HG02571 (cell line): ENCODE measurements around the gene EEFSEC.

ENCODE experiments used
- ATAC-seq: cut with Tn5 transposase; IDR thresholded peaks from one replicate; pipeline ENCODE4 v1.9.1; 2021; ENCODE audit warnings: mild to moderate bottlenecking, moderate library complexity; ENCODE audit not compliant: unreplicated experiment

Gene EEFSEC

DNA sequence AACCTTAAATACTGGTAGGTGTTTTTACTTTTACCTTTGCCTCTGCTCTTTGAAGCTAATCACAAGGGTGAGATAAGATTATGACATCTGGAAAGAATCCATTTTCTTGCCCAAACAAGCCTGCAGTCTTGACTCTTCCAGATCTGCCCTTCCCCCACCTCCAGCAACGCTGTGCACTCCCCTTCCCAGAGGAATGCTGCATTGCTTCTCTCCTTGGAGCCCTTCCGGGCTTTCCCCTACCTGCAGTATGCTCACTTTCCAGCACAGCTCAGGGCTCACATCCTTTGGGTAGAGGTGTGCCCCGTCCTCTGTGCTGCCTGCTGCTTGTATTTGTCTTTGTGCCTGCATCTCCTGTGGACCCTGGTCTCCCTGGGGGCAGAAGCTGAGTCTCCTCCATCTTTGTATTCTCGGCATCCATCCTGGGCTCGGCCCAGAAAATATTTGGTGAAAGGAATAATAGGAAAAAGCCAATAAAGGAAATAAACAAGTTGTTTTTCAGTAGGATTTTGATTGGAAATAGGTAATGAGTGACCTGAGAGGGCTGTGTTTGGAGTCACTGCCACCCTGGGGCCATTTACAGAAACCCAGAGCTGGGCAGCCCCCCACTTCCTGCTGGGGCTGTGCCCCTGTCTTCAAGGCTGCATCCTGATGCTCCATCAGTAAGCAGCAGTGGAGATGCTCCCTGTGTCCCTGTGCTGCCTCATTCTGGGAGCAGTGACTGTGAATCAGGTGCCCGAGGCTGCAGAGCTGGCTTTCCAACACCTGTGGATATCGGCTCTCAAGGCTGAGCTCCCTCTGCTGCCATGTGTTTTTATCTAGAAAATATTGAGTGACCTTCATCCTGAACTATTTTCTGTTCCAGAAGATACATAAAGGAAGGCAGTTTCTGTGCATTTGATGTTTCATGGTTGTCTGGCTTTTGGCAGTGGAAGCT lies 117.5 kb downstream of the EEFSEC start:
- no peak for ATAC-seq

- ATAC-seq, result no peak
Measured at GRCh38 chr3:128271536-128272332, 118.5 kb downstream of the EEFSEC start.

- no peak for ATAC-seq
Measured at GRCh38 chr3:128273109-128273840, 120.0 kb downstream of the EEFSEC start.

GRCh38 chr3:128273841-128274573 lies 120.7 kb downstream of the EEFSEC start:
- ATAC-seq, result no peak

- no peak for ATAC-seq
Measured at GRCh38 chr3:128274837-128275236, 121.6 kb downstream of the EEFSEC start.

DNA sequence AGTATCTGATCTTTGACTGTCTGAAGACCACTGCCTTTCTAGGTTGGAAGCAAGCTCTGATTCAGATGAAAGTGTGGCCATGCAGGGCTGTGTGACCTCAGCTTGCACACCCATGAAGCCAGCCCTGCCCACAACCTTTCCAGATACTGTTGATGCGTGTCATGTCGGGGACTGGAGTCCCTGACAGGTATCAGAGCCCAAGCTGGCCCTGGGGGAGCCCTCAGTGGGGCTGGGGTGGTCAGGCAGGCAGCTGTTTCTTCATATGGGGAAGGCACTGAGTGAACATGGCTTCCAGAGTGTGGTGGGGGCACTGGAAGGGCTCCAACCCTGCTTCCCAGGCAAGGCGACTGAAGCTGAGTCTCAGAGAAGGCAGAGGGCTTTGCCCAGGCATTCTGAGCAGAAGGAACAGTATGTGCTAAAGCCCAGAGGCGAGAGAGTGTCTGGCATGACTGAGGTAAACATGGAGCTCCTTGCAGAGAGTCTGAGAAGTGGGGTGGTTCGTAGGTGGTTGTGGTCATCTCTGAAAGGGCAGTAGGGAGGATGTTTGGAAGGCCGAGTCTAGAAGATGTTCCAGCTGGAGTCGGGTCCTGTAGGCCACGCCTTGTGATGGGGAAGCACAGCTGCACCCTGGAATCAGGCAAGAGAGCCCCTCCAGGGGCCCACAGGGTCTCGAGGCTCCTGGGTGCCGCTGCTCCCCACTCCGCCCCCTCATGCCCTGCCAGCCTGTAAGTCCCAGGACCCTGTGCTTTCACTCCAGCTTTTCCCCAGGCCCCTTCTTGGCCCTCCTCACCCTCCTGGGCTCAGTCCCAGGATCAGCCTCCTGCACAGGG lies 122.2 kb downstream of the EEFSEC start:
- no peak for ATAC-seq

DNA sequence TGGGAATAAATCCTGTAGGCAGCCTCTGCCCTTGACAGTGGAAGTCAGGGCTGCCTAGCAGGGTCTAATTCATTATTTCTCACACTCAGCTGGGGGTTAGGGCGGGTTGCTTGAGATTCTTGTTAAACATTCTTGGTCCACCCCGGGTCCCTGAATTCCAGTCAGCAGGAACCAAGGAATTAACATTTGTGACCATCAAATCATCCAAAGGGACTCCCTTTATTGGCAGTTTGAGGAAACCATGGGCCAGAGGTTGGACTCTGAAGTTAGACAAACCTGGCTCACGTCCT lies 122.8 kb downstream of the EEFSEC start:
- ATAC-seq, result no peak

DNA sequence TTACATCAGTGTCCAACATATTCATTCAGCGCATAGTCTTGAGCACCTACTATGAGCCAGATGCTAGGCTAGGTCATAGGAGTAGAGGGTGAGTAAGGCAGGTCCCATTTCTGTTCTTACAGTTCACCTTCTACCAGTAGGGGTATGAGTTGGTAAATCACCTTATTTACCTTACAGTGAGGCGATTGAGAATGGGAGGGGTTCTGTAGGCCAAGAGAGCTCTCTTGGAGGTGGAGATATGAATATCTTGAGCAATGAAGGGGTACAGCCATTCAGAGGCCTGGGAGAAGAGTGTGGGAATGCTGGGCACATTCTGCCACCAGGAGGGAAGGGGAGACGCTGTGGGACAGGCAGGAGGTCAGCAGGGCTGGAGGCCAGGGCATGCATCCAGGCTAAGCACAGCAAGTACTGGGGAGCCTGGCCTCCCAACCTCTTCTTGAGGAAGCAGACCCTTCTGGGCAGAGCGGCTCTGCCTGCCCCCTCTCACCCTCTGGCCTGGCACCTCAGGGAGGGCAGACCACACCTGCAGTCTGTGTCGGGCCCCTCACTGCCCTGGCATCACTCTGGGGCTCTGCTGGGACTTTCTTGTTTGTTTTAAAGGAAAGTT lies 123.4 kb downstream of the EEFSEC start:
- ATAC-seq, result no peak

- no peak for ATAC-seq
Measured at GRCh38 chr3:128277378-128278069, 124.2 kb downstream of the EEFSEC start.

DNA sequence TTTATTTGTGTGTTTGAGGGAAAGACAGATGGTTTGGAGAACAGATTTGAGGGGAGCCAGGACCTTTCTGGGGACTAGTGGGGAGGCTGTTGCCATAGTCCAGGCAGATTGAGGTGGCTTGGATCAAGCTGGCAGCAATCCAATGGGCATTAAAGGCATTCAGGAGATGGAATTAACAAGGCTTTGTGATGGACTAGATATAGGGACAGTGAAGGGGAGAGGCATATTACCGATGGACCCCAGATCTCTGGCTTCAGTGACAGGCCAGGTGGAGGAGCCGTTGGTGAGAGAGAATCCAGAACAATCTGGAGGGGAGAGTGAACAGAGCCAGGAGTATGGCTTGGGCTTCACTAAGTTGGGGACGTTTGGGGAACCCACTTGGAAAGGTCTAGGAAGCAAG lies 124.8 kb downstream of the EEFSEC start:
- ATAC-seq, result no peak

DNA sequence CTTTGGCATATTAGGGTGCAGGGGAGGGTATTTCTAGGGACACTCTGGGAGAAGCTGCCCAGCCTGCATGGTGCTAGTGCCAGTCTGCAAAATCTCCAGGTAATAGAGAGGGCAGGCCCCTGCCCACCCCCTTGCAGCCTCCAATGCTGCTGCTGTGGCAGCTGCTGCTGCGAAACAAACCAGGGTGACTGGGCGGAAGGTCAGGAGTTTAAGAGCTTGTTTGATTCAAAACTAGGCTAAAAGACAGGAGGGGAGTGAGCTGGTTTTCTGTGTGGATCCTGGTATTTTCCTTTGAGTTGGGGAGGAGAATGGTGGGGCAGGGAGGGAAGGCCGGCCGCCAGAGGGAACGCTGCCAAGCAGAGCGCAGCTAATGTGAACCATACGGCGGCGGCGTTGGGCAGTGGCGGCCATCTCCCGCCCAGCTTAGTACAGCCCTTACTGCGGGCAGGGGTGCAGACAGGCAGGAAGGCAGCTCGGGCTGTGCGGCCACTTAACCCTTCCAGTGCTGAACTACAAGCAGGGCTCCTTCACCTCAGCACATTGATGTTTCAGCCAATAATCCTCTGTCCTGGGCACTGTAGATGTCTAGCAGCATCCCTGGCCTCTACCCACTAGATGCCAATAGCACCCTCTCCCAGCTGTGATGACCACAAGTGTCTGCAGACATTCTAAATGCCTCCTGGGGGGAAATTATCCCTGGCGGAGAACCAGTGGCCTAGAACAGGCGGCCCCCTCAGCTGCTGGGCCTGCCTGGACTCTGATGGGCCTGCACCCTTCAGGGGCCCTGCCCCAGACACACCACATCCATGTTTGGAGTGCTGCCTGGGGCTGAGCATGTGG lies 125.7 kb downstream of the EEFSEC start:
- no peak for ATAC-seq

- ATAC-seq, result no peak
Measured at GRCh38 chr3:128279601-128279880, 126.3 kb downstream of the EEFSEC start.

- no peak for ATAC-seq
Measured at GRCh38 chr3:128280481-128281052, 127.3 kb downstream of the EEFSEC start.

DNA sequence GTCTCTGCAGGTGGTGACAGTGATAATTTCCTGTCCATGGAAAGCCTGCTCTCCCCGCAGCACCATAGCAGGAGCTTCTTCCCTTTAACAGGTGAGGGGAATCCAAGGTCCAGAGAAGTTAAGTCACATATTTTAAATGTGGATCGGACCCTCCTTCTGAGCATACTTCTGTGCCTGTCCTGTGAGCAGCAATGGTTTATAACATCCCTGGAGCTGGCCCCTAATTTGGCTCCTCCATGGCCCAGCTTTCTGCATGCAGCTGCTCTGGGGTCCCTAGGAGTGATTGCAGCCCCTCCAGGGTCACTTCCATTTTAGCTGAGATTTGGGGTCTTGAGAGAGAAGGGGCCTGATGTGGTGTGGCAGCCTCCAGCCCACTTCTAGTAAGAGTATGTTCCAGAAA lies 127.8 kb downstream of the EEFSEC start:
- no peak for ATAC-seq

- ATAC-seq, result no peak
Measured at GRCh38 chr3:128281461-128282367, 128.4 kb downstream of the EEFSEC start.

DNA sequence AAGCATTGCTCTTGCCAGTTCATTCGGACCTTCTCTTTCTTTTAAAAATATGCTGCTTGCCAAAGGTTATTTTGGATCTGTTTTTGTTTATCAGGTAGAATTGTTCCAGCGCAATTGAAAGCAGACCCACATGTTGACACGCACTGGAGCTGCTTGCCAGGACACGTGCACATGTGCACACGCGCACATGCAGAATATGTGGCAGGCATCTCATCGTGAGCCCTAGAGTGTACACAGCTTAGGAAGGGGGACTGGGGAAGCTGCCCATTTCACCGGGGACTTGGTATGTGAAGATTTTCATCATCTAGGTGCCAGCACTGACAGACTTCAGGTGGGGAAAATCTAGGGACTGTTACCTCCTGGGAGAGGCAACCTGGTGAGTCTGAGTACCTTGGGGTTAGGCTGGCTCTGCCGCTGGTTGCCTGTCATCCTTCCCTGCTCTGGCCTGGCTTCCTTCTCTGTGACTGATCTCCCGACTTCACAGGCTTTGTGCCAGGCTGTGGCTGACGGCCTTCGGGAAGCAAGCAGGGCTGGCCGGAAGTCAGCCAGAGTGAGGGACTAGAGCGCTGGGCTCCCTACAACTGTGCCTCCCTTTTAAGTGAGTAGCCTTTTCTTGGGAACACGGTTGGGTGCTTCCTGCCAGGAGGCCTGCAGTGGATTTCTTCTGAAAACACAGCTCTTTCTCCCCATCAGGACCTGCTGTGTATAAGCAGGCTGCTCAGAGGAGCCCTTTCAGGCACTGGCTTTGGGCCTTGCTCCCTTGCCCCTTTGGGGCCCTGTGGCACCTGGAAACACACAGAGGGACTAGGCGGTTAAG lies 129.3 kb downstream of the EEFSEC start:
- no peak for ATAC-seq
